Activated CD4-positive, alpha-beta T cell treated with anti-CD3 and anti-CD28 coated beads, Interleukin-2, Interleukin-4, amounts not matched to agents 100 ng/mL and 50 ng/mL, durations not matched to agents 16 hours and 8 hours (primary cell): ENCODE measurements around the gene PRPF38A.
"Not testable (repeated sequence)": the region's sequence is repeated elsewhere in the genome, so short reads cannot be mapped to it uniquely, and the experiment has no call there.

Source experiments
- DNase-seq: peaks from one replicate; pipeline ENCODE4 v3.0.0-alpha.2; 2020; ENCODE audit warnings: low spot score

The PRPF38A gene, protein sequence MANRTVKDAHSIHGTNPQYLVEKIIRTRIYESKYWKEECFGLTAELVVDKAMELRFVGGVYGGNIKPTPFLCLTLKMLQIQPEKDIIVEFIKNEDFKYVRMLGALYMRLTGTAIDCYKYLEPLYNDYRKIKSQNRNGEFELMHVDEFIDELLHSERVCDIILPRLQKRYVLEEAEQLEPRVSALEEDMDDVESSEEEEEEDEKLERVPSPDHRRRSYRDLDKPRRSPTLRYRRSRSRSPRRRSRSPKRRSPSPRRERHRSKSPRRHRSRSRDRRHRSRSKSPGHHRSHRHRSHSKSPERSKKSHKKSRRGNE

DNA sequence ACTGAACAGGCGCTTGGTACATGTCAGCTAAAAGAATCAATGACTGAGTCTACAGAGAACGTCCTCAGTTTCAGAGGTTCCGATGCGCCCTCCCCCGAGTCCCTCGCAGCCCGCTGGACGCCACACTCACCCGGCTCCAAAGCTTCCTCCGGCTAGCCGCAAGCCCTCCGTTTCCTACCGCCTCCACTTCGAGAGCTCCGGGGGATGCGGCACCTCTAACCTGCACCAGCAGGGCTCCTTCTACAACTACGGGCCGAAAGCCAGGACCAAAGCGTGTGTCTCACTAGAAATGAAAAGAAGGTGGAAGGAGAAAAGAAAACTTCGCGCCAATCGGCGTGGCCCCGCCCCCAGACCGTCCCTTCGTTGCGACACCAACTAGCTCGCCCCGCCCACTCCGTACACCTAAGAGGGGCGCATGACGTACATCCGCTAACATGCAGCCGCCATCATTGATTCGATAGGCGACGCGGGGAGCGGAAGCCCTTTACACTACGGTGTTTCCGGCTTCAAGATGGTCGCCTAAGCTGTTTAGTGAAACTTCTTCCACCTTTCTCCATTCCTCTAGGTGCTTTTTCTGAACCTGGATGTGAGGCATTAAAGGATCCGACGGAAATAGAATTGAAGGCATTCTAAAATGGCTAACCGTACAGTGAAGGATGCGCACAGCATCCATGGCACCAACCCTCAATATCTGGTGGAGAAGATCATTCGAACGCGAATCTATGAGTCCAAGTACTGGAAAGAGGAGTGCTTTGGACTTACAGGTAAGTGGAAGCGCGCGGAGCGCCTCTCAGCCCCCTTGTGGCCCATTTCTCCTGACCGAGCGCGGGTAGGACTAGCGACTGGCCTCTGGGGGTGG lies at the start of gene PRPF38A, which contains the start of gene ORC1:
Gene PRPF38A, plus strand, starts transcription at position 487 of the 859 bp plus-strand sequence. Its CDS starts 148 bp downstream, at position 635.
Gene ORC1, minus strand, starts transcription at position 308 of the 859 bp plus-strand sequence. CDS start 2,200 bp downstream, outside the sequence.
- DNase-seq, result peak; percentile 97

DNA sequence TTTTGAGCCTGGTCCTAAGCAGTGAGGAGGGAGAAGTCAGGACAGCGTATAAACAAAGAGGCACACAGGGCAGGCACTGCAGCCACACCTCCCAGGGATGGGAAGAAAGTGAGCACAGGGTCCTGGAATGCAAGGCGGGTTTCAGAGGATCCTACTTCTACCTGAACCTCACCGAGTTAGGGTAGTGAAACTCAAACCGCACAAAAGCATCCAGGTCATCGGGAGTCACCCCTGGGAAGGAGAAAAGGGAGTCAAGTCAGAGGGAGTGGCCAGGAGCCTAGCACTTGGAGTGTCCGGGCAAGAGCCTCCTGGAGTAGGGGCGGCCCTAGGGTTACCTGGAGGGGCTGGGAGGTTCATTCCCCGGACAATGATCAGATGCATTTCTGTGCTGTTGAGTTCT lies 49.0 kb upstream of the PRPF38A start:
- DNase-seq, result no peak

DNA sequence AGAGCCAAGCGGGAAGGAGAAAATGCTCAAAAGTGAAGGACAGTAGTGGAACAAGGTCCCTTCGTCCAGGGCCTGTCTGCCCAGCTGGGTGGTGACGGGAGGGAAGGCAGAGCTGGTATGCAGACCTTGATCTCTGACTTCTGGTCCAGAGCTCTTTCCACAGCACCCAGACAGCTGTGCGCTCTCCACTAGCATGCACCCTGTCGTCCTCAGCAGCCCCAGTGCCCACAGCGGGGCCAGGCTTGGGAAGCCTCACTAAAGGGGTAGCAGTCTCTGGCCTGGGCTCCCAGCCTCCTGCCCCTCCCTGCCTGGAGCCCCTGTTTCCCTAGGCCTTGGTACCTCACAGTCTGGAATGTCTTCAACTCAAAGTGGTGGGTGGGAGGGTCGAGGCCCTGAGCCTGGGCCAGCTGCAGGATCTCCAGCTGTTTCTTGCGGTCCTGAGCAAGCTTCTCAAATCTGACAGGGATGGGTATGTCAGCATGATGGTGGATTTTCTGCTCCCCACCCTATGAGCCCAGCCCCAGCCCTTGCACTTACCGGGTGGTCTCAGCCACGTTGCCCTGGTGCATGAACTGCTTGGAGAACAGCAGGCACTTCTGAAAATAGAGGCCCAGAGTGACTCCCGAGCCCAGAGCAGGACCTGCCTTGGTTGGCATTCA lies 48.4 kb upstream of the PRPF38A start:
- DNase-seq, result no peak

DNA sequence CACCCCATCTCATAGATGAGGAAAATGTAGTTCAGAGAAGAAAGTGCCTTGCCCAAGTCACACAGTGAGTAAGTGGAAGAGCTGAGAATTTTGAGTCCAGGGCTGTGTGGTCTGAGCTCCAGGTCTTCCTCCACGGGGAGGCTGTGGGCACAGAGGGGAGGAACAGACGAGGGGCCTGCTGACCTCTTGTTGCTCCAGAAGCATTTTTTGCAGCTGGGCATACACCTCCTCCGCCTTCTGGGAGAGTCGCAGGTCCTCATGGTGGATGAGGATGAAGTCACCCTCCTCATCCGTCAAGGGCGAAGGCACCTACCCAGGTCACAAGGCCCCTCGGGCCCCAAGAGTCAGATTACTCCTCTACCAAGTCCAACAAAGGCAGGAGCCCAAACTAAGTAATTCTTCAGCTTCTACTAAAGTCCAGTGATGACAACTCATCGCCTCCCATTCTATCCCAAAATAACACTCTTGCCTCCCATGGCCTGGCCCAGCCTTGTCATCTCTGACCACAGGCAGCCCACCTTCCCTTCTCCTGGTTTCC lies 47.5 kb upstream of the PRPF38A start:
- no peak for DNase-seq

DNA sequence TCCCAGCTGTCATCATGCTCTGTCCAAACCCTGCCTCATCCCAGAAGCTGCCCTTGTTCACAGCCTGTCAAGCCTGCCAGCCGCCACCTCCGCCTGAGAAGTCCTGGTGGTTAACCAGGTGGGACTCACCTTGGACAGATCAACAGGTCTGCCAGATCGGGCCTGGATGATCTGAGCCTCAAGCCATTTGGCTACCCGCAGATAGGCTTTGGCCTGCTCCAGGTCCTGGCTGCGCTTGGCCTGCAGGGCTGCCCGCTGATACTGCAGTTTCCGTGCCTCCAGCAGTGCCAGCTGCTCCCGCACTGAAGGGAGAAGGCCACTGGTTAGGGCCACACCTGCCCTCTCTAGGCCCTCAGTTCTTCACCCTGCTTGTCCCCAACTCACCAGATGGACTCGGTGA lies 47.0 kb upstream of the PRPF38A start:
- no peak for DNase-seq

DNA sequence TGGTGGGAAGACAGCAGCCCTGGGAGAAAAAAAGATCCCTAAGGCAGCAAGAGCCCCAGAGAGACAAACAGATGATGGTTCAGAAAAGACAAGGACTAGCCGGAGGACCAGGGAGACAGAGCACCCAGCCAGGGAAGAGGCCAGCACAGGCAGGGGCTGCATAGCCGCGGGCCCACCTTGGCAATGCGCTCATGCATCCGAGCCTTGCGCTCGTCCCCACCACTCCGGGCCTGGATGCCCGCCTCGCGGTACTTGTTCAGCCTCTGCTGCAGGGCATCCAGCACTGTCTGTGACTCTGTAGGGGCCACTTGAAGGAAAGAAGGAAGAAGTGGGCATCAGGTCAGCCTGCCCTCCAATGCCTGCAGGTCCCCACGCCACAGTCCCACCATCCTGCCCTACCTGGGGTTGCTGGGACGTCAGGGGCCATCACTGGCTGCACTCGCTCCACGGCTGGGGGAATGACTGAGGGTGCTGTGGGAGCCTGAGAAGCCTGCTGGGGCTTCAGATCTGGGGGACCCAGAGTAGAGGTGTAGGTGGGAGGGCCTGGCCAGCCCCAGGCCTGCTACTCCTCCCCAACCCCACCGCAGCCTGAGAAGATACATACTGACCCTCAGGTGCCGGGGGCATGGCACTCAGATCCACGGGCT lies 45.4 kb upstream of the PRPF38A start:
- no peak for DNase-seq

DNA sequence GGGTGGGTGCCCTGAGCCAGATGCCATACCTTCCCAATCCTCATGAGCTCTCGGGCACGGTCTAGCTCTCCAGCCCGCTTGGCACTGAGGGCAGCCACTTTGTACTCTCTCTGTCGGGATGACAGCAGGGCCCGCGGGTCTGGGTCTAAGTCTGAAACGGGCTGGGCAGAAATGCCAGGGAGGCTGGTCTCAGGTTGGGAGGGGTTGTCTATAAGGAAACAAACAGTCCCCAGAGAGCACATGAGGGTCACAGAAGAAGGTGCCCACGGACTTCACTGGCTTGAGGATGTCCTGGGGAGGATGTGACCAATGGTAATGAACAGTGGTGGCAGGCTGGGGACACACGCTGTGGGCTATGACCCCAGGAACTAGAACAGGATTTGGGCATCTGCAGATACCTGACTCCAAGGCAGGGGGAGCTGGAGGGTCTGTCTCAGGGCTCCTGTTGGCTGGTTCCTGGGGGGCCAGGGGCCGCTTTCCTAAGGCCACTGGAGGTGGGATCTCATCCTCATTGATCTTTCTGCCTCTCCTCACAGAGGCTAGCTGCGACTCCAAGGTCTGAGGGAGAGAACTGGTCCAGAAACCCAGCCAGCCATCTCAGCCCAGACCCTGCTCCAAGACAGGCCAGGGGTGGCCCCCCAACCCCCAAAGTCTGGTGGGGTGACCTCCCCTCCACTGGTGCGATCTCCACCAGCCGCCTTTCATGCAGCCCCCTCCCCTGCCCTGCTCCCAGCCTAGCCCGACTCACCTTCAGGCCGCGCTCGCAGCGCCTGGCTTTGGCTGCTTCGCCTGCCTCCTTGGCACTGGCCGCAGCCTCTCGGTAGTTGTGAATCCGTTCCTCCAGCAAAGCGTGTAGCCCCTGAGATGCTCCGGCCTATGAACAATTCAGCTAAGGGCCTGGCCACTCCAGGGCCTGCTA lies 44.5 kb upstream of the PRPF38A start:
- no peak for DNase-seq

DNA sequence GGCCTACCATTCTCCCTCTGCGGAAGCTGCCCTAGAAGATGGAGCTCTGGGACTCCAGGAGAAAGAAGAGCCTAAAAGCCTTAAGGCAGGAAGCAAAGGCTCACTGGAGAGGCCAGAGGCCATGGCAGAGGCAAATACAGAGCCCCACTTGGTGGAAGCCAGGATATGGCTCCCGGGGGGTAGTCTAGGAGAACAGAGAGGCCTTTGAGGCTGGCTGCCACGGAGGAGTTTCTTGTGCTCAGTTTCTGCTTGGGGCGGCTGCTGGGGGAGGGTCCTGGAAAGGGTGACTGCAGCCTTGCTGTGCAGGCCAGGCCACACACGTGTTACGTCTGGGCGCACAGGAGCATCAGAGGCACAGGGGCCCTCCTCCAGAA lies 43.8 kb upstream of the PRPF38A start:
- DNase-seq, result no peak

DNA sequence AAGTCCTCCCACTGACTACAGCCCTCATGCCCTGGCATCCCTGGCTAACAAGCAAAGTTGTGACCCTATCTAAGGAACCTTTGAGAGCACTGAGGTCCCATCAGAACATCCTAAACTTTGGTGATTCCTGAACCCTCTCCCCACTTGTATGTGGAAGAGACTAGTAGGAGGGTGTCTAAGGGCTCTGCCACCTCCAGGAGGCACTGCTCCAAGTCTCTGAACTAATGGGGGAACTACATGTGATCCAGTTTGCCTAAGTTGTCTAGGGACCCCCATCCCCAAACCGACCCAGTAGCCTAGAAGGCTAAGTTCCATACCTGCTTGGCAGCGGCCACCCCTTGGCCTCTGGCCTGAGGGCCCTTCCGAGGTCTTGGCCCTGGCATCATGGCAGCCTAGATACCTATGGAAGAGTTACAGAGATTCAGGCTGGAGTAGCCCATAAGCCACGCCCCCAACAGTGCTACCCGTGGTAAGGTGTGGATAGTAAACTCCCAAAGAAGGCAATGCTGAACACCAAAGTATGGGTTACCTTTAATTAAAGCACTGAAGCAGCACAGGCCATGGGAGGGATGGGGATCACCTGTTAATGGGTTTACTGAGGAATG lies 40.1 kb upstream of the PRPF38A start:
- peak; percentile 4 for DNase-seq

DNA sequence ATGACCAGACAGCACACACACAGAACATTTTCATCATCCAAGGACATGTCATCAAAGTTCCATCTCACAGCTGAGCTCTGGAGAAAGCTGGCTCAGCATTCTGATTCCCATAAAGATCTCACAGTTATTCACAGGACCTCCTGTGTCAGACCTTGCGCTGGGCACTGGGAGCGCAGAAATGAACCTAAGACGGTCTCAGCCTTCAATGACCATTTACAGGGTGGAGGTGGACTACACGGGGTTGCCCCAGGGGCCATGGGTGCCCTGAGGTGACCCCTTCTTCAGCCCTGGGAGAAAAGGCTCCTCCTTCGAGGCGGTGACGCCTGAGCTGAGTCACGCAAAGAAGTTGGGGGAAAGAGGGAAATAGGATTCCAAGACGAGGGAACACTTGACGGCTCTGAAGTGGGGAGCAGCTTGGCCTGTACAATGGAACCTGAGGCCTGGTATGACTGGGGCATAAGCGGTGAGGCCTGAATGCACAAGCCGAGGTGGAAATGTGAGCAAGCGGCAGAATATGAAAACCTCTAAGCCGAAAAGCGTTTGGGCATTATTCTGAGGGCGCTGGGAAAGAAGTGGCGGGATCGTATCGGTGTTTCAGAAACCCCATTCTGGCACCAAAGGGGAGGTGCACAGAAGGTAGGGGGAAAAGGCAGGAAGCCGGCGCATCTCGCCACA lies 39.2 kb upstream of the PRPF38A start:
- DNase-seq, result peak; percentile 13

DNA sequence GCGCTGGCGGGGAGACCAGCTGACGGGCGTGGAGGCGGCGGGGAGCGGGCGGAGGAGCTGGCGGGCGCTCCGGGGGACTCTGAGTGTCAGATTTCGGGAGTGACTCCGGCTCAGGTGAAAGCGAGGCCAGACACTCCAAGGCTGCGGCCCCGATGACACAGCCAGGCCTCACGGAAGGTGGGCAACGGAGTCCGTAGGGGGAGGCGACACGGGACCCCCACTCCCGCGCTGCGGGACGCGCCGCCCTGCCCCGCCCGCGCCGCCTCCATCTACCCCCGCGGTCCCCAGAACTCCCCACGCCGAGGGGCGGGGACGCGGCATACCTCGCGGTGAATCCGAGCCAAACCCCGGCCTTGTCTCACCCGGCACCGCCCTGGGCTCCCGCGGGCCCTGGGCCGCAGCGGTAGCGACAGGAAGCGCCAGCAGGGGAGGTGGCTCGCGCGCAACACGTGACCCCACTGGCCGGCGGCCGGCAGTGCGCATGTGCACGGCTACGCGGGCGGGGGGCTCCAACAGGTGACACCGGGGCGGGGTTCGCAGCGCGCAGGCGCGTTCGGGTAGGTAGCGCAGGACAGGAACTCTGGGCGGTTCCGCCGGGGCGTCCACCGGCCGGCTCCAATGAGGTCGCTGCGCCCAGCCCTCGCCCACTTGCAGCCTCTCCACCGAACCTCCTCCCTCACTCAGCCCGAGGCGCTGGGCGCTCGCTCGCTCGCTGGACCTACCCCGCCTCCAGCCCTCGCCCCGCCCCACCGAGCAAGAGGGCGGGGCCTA lies 38.5 kb upstream of the PRPF38A start, which contains the start of gene CC2D1B:
Gene CC2D1B, minus strand, starts transcription at position 460 of the 771 bp plus-strand sequence. CDS start 1,585 bp downstream, outside the sequence.
- peak; percentile 99 for DNase-seq

DNA sequence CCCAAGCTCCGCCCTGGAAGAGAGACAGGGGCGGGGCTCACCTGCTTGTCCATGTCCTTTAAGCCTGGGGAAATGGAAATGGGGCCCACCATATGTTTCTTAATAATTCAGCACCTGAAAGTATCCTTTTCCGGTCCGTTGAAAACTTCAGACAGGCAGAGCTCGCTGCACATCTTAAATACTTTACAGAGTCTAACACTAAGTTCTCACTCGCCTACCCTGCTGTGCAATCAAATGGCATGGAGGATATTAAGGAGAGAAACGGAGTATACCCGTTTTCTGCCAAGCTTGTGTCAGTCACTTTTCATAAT lies 37.9 kb upstream of the PRPF38A start:
- DNase-seq, result no peak

DNA sequence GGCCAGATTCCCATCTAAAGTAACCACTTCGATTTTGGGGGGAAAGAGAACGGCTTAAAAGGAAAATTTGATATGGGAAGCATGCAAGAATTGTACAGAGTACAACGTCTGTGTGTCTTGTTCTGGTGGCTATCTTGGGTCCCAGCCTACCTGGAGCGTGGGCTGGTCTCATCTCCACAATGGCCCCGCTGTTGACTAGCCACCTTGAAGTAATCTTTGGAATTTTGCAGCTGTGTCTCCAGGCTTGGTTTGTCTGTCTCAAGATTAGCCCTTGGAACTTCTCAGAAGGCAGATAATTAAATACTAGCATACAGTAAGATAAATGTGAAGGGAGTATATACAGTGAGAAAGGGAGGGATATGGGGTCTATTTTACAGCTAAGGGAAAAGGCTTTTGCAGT lies 37.1 kb upstream of the PRPF38A start:
- DNase-seq, result no peak

DNA sequence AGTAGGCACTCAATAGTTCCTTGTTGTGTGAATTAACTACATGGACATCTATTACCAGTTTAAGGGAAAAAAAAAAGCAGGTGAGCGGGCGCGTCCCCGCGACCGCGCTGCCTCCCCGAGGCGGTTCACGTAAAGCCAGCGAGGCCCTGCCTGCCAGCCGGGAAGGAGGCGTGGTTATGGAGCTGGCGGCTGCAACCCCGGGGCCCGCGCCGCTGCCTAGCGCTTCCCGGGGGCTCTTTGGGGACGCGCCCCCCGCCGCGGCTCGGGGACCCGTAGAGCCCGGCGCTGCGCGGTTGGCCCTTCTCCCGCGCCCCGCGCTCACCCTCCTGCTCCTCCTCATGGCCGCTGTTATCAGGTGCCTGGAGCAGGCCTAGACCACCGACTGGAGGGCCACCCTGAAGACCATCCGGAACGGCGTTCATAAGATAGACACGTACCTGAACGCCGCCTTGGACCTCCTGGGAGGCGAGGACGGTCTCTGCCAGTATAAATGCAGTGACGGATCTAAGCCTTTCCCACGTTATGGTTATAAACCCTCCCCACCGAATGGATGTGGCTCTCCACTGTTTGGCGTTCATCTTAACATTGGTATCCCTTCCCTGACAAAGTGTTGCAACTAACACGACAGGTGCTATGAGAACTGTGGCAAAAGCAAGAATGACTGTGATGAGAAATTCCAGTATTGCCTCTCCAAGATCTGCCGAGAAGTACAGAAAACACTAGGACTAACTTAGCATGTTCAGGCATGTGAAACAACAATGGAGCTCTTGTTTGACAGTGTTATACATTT lies 35.8 kb upstream of the PRPF38A start:
- DNase-seq, result peak; percentile 52

DNA sequence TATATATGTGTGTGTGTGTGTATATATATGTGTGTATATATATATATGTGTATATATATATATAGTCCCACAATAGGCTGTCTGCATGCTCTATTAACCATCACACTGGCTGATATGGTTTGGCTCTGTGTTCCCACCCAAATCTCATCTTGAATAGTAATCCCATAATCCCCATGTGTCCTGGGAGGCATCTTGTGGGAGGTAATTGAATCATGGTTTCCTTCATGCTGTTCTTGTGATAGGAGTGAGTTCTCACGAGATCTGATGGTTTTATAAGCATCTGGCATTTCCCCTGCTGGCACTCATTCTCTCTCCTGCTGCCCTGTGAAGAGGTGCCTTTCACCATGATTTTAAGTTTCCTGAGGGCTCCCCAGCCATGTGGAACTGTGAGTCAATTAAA lies 34.6 kb upstream of the PRPF38A start:
- DNase-seq, result not testable (repeated sequence)

DNA sequence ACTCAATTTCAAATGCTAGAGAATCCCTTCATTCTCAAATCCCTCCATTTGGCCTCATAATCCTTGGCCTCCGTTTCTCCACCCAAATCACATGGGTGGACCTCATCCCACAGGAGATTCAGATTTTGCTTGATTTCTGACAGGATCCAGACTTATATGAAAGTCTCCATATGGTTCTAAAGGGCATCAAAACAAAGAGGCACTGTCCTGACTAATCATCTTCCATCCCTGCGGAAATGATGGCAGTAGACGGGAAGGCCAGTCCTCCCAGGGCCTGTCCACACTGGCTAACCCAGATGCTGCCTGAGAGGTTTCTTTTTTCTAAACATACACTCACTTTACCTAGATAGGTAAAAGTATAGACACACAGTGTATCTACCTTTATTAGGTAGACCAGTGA lies 19.0 kb upstream of the PRPF38A start:
- DNase-seq, result no peak

DNA sequence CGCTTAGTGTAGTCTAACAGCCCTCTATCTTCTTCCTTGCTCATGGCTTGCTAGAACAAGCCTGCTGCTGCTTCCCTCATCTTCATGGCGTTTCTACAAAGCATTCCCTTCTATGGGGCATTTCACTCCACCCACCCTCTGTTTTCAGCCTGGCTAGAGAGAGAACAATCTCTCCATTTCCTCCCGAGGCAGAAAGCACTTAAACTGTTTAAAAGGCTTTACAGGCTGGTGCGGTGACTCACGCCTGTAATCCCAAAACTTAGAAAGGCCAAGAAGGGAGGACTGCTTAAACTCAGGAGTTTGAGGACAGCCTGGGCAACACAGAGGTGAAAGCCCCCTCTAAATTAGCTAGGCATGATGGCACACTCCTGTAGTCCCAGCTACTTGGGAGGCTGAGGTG lies 17.9 kb upstream of the PRPF38A start:
- DNase-seq, result no peak

DNA sequence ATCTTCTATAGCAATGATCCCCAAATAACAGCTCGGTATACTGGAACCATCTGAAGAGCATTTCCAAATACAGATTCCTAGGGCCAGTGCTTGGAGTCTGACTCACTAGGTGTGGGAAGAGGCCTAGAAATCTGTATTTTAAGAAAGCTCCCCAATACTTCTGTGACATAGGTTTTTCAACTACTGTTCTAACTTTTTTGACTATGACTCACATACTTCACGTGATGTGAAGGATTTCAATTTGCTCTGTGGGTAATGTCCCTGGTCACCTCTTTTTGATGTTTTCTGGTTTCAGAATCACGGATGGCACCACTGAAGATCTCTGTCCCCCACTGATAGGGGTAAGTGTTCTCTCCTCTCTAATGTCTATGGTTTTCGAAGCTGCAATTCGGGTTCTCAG lies 11.2 kb upstream of the PRPF38A start:
- no peak for DNase-seq
